OCI-LY7 (cell line): ENCODE data around the gene PLEKHH2. TPM values are rescaled to one million over a fixed set of nuclear protein-coding genes. Genes with fewer than 3 reads are reported as not detected.

Source experiments
- BruUV-seq: library from RNA; stranded (reverse); fragments of 400-500 nt; replicated peaks from 2 replicates; lab custom pipeline; 2021; lab: Mats Ljungman, UMichigan
- CTCF ChIA-PET: fragments of 300-600 bp; sonication (Branson Sonifier 250); formaldehyde crosslinking; loops from one replicate; lab custom pipeline; 2022; ENCODE audit warnings: antibody characterized with exemption; ENCODE audit not compliant: unreplicated experiment; lab: Charles Lee
- POLR2A ChIA-PET: fragments of 300-600 bp; sonication (Branson Sonifier 250); formaldehyde crosslinking; loops from one replicate; lab custom pipeline; 2022; ENCODE audit warnings: antibody characterized with exemption; lab: Charles Lee
- DNase-seq: peaks from one replicate; pipeline ENCODE4 v3.0.0-alpha.2; 2015; ENCODE audit warnings: low spot score
- H2AFZ ChIP-seq: fragments of 200-600 bp; sonication (generic), shearing (Covaris generic); 2 replicates; pipeline ENCODE4 v1.6.1; 2014; ENCODE audit warnings: mild to moderate bottlenecking, antibody characterized with exemption, low read length, moderate library complexity
- H3K27ac ChIP-seq: fragments of 200-600 bp; sonication (generic); 2 replicates; pipeline ENCODE4 v1.5.1; 2014; ENCODE audit warnings: mixed run types, low read depth, mild to moderate bottlenecking, moderate library complexity, low read length, inconsistent platforms; ENCODE audit not compliant: poor library complexity, severe bottlenecking
- H3K36me3 ChIP-seq: fragments of 200-600 bp; sonication (generic); 2 replicates; pipeline ENCODE4 v1.6.1; 2014; ENCODE audit warnings: mild to moderate bottlenecking, antibody characterized with exemption, low read length, moderate library complexity, mixed read lengths; ENCODE audit not compliant: insufficient read depth
- H3K4me1 ChIP-seq: fragments of 200-600 bp; sonication (generic); 2 replicates; pipeline ENCODE4 v1.5.1; 2014; ENCODE audit warnings: mild to moderate bottlenecking, low read length; ENCODE audit not compliant: insufficient read depth, poor library complexity, severe bottlenecking
- H3K4me2 ChIP-seq: fragments of 200-600 bp; sonication (generic); 2 replicates; pipeline ENCODE4 v1.6.1; 2014; ENCODE audit warnings: mild to moderate bottlenecking, low read length
- H3K4me3 ChIP-seq: fragments of 200-600 bp; sonication (generic); 2 replicates; pipeline ENCODE4 v1.5.1; 2014; ENCODE audit warnings: mild to moderate bottlenecking, low read depth, low read length; ENCODE audit not compliant: poor library complexity, severe bottlenecking
- H3K79me2 ChIP-seq: fragments of 200-600 bp; sonication (generic); 2 replicates; pipeline ENCODE4 v1.6.1; 2016; ENCODE audit warnings: low read depth, mild to moderate bottlenecking, low read length, moderate library complexity, mixed read lengths; ENCODE audit not compliant: insufficient read depth
- H3K9me2 ChIP-seq: fragments of 200-600 bp; sonication (generic); 2 replicates; pipeline ENCODE4 v1.6.1; 2016; ENCODE audit warnings: mild to moderate bottlenecking, low read length, mixed read lengths; ENCODE audit not compliant: insufficient read depth
- H3K9me3 ChIP-seq: fragments of 200-600 bp; sonication (generic); 2 replicates; pipeline ENCODE4 v1.6.1; 2014; ENCODE audit warnings: mild to moderate bottlenecking, mixed run types, low read length, mixed read lengths
- H4K20me1 ChIP-seq: fragments of 200-600 bp; sonication (generic); 2 replicates; pipeline ENCODE4 v1.6.1; 2014; ENCODE audit warnings: mild to moderate bottlenecking, antibody characterized with exemption, low read length, moderate library complexity, mixed read lengths; ENCODE audit not compliant: insufficient read depth
- CTCF ChIP-seq: fragments of 200-600 bp; sonication (generic); conservative IDR thresholded peaks from 2 replicates; pipeline ENCODE4 v1.5.1; 2014; ENCODE audit warnings: mild to moderate bottlenecking, antibody characterized with exemption, low read length, moderate library complexity, mixed read lengths
- EZH2phosphoT487 ChIP-seq: fragments of 200-600 bp; sonication (generic); IDR thresholded peaks from 2 replicates; pipeline ENCODE4 v1.6.1; 2018; ENCODE audit warnings: low read depth, borderline replicate concordance, mild to moderate bottlenecking, mixed run types, antibody characterized with exemption, low read length, moderate library complexity, mixed read lengths
- intact Hi-C: fragments of 100-400 bp; cut with micrococcal nuclease; formaldehyde crosslinking; loops from one replicate; pipeline ENCODE4 v1.10.0; 2022; ENCODE audit not compliant: unreplicated experiment
- total RNA-seq, 2 experiments: library from RNA; depleted of rRNA in 1 of 2; stranded (reverse); fragments of >200 nt in 1 of 2; shearing (Covaris generic) in 1 of 2; gene quantifications; 2 replicates each; pipeline ENCODE4 v1.2.3, GENCODE V29; 2014 to 2022

Gene PLEKHH2
- total RNA-seq, 2 experiments from 2014 or later = 1.5 to 2.6 TPM

- Histone ChIP-seq H2AFZ (no peak overlapping the region), H3K27ac (no peak overlapping the region), H3K4me3 (no peak overlapping the region), H3K9me2 (no peaks in the 10 kb centered on the region), H3K36me3 (no peaks in the 10 kb centered on the region), H3K4me1 (no peaks in the 10 kb centered on the region), H4K20me1 (no peaks in the 10 kb centered on the region), H3K4me2 (no peak overlapping the region), H3K9me3 (no peaks in the 10 kb centered on the region), H3K79me2 (no peaks in the 10 kb centered on the region)
- BruUV-seq = no TSS peak
- intact Hi-C loops = no loop called here
- POLR2A ChIA-PET = interaction anchor here (0.7 kb wide), 1 partner anchor 38 kb away, joined by 3 read pairs; no protein-coding TSS in a partner anchor
- no peak for TF ChIP-seq CTCF
- TF ChIP-seq EZH2phosphoT487 = no peak
- no peak for DNase-seq
- CTCF ChIA-PET = no interaction called here
These were observed 150.8 kb downstream of the PLEKHH2 start for GRCh38 chr2:43787895-43788294.

- no peaks in the 10 kb centered on the region for H3K9me3 ChIP-seq
- H3K79me2 ChIP-seq = no peaks in the 10 kb centered on the region
- H3K27ac ChIP-seq = no peak overlapping the region
- no peak overlapping the region for H2AFZ ChIP-seq
- ChIA-PET CTCF (no interaction called here), POLR2A (no interaction called here)
- no peaks in the 10 kb centered on the region for H3K4me1 ChIP-seq
- H3K4me3 ChIP-seq = no peak overlapping the region
- H3K4me2 ChIP-seq = no peak overlapping the region
- no peaks in the 10 kb centered on the region for H4K20me1 ChIP-seq
- no peaks in the 10 kb centered on the region for H3K36me3 ChIP-seq
- no peaks in the 10 kb centered on the region for H3K9me2 ChIP-seq
- TF ChIP-seq EZH2phosphoT487 (no peak), CTCF (no peak)
- intact Hi-C loops = no loop called here
- no peak for DNase-seq
- no TSS peak for BruUV-seq
These were observed 151.6 kb downstream of the PLEKHH2 start for GRCh38 chr2:43788646-43789045.

DNA sequence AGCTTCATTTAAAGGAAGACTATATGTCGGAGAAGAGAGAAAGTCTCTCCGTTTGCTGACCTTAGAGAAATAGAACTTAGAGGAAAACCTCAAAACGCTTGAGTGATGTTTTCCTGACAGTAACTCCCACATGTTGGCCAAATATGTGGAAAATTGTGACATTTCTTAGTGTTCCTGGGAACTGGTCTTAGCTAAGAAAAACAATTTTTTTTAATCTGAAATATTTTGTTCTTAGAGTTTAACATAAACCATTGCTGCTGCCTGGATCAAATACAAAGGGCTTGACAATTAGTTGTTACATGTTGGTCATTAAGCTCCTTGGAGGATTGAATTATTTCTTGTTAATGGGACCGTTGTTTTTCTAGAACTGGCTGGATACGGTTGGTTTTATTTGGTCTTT lies 153.1 kb downstream of the PLEKHH2 start:
- Histone ChIP-seq H3K27ac (no peak overlapping the region), H4K20me1 (no peaks in the 10 kb centered on the region), H3K4me1 (no peaks in the 10 kb centered on the region), H2AFZ (no peak overlapping the region), H3K4me2 (no peak overlapping the region), H3K9me2 (no peaks in the 10 kb centered on the region), H3K36me3 (no peaks in the 10 kb centered on the region), H3K4me3 (no peak overlapping the region), H3K79me2 (no peaks in the 10 kb centered on the region), H3K9me3 (no peaks in the 10 kb centered on the region)
- ChIA-PET CTCF (no interaction called here), POLR2A (interaction anchor here (0.6 kb wide), 4 partner anchors 8 to 1069 kb away, joined by 3 to 4 read pairs (median 3); no protein-coding TSS in a partner anchor)
- no TSS peak for BruUV-seq
- DNase-seq = no peak
- intact Hi-C loops = no loop called here
- TF ChIP-seq EZH2phosphoT487 (no peak), CTCF (no peak)
